DOHH2 (cell line): Measurements from ENCODE around the gene STK38L.
A peak's percentile ranks its signal among the peaks of the same experiment; 100 is the strongest.

Source experiments
- H3F3A ChIP-seq: fragments of 200-600 bp; sonication (generic), shearing (Covaris generic); 2 replicates; pipeline ENCODE4 v1.6.0; 2016; ENCODE audit warnings: antibody characterized with exemption, mild to moderate bottlenecking; ENCODE audit not compliant: control insufficient read depth, insufficient read depth
- H3K27ac ChIP-seq: fragments of 200-600 bp; sonication (generic); 2 replicates; pipeline ENCODE4 v1.5.1; 2014; ENCODE audit warnings: low read depth, mild to moderate bottlenecking, low read length, moderate library complexity
- H3K27me3 ChIP-seq: fragments of 200-600 bp; sonication (generic); 2 replicates; pipeline ENCODE4 v1.6.1; 2014; ENCODE audit warnings: mild to moderate bottlenecking, low read length, mixed read lengths; ENCODE audit not compliant: control insufficient read depth
- H3K36me3 ChIP-seq: fragments of 200-600 bp; sonication (generic); 2 replicates; pipeline ENCODE4 v1.6.1; 2014; ENCODE audit warnings: mild to moderate bottlenecking, low read length, moderate library complexity, mixed read lengths; ENCODE audit not compliant: control insufficient read depth
- H3K4me1 ChIP-seq: fragments of 200-600 bp; sonication (generic); 2 replicates; pipeline ENCODE4 v1.6.1; 2014; ENCODE audit warnings: mild to moderate bottlenecking, low read length, mixed read lengths; ENCODE audit not compliant: control insufficient read depth
- H3K4me2 ChIP-seq: fragments of 200-600 bp; sonication (generic); 2 replicates; pipeline ENCODE4 v1.6.0; 2014; ENCODE audit warnings: mild to moderate bottlenecking, low read length, moderate library complexity
- H3K4me3 ChIP-seq: fragments of 200-600 bp; sonication (generic); 2 replicates; pipeline ENCODE4 v1.5.1; 2014; ENCODE audit warnings: mild to moderate bottlenecking, low read length, mixed read lengths
- H3K79me2 ChIP-seq: fragments of 200-600 bp; sonication (generic); 2 replicates; pipeline ENCODE4 v1.6.1; 2014; ENCODE audit warnings: mild to moderate bottlenecking, low read length, mixed read lengths; ENCODE audit not compliant: control insufficient read depth
- H3K9me2 ChIP-seq: fragments of 200-600 bp; sonication (generic); replicated peaks from 2 replicates; pipeline ENCODE4 v1.6.1; 2014; ENCODE audit warnings: mild to moderate bottlenecking, low read length, mixed read lengths; ENCODE audit not compliant: control insufficient read depth
- H3K9me3 ChIP-seq: fragments of 200-600 bp; sonication (generic); 2 replicates; pipeline ENCODE4 v1.6.1; 2014; ENCODE audit warnings: antibody characterized with exemption, low read length, mixed read lengths; ENCODE audit not compliant: control insufficient read depth, insufficient read depth
- H4K20me1 ChIP-seq: fragments of 200-600 bp; sonication (generic); 2 replicates; pipeline ENCODE4 v1.6.0; 2014; ENCODE audit warnings: low read depth, mild to moderate bottlenecking, antibody characterized with exemption, low read length, moderate library complexity; ENCODE audit not compliant: control insufficient read depth, insufficient read depth
- CTCF ChIP-seq: fragments of 200-600 bp; sonication (generic); IDR thresholded peaks from one replicate; pipeline ENCODE4 v1.5.1; 2014; ENCODE audit warnings: antibody characterized with exemption, mild to moderate bottlenecking, low read depth, low read length; ENCODE audit not compliant: poor library complexity, severe bottlenecking
- EZH2phosphoT487 ChIP-seq: fragments of 200-600 bp; sonication (generic); IDR thresholded peaks from 2 replicates; pipeline ENCODE4 v1.6.1; 2017; ENCODE audit warnings: borderline replicate concordance, mild to moderate bottlenecking, antibody characterized with exemption, low read length, moderate library complexity, mixed read lengths

STK38L gene

DNA sequence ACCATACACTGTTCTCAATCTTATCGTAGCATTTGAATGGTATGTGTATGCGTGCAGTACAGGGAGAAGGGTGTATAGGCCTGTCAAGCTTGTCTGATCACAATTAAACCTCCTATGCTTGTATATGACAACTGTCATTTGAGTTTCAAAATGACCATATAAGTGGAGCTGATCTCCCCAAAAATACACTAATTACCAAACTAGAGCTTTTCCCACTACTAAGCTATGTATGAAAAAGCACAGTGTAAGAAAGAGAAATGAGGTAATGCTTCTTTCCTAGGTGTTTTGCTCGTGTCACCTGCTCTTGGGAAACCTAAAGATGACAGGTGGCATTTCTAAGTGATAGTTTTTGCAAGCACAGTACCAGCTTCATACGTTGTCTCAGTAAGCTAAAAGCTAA, 1.1 kb upstream of the STK38L start:
- Histone ChIP-seq H3F3A (peaks cover 11% of the 10 kb centered on the region), H3K9me2 (no peaks in the 10 kb centered on the region), H3K4me3 (no peak overlapping the region), H3K4me2 (no peak overlapping the region), H3K9me3 (peaks cover 11% of the 10 kb centered on the region; the same call in 1 of the 2 replicates), H3K27ac (no peak overlapping the region), H3K79me2 (peaks cover 37% of the 10 kb centered on the region), H3K36me3 (peaks cover 5% of the 10 kb centered on the region), H4K20me1 (no peaks in the 10 kb centered on the region), H3K4me1 (peaks cover 33% of the 10 kb centered on the region), H3K27me3 (no peaks in the 10 kb centered on the region)
- TF ChIP-seq CTCF: no peak
- TF ChIP-seq EZH2phosphoT487: no peak

GRCh38 chr12:27244689-27245488, 803 bp downstream of the STK38L start:
- Histone ChIP-seq H3K27ac (peak overlapping the region; percentile 41), H3K27me3 (no peaks in the 10 kb centered on the region), H3K79me2 (peaks cover 53% of the 10 kb centered on the region), H3K36me3 (peaks cover 5% of the 10 kb centered on the region), H4K20me1 (no peaks in the 10 kb centered on the region), H3K9me2 (no peaks in the 10 kb centered on the region), H3K4me3 (peak overlapping the region; percentile 95), H3K9me3 (peaks cover 11% of the 10 kb centered on the region; the same call in 1 of the 2 replicates), H3K4me1 (peaks cover 27% of the 10 kb centered on the region), H3K4me2 (peak overlapping the region; percentile 96), H3F3A (peaks cover 11% of the 10 kb centered on the region)
- TF ChIP-seq CTCF (no peak), EZH2phosphoT487 (no peak)

DNA sequence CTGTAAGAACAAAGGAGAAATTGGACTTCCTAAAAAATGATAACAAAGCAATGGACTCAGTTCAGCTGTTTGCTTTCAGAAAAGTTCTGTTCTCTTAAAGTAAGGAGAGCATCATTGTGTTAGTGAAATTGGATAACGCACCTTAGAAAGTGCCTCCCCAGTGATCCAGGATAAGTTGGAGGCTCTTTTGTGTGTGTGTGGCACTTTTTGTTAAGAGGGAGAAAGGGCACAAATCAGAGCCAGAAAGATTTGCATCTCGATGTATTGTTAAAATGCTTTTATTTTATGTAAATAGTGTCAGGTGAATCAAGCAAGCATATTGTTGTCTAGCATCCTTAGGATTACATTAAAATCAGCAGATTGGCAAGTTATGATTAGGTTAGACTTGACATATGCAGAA, 2.1 kb downstream of the STK38L start:
- H3K4me3 ChIP-seq: peak overlapping the region; percentile 95

More for the DNA sequence above, 2.1 kb downstream of the STK38L start:
- no peaks in the 10 kb centered on the region for H4K20me1 ChIP-seq
- H3K79me2 ChIP-seq: peaks cover 55% of the 10 kb centered on the region
- peaks cover 5% of the 10 kb centered on the region for H3K36me3 ChIP-seq
- peaks cover 11% of the 10 kb centered on the region; the same call in 1 of the 2 replicates for H3K9me3 ChIP-seq
- H3K9me2 ChIP-seq: no peaks in the 10 kb centered on the region
- no peak overlapping the region for H3K27ac ChIP-seq
- H3K4me1 ChIP-seq: peaks cover 37% of the 10 kb centered on the region
- H3K4me2 ChIP-seq: peak overlapping the region; percentile 96
- TF ChIP-seq CTCF (no peak), EZH2phosphoT487 (no peak)
- peaks cover 11% of the 10 kb centered on the region for H3F3A ChIP-seq
- no peaks in the 10 kb centered on the region for H3K27me3 ChIP-seq
